RWPE2 (cell line): ENCODE measurements around the gene ETFB.

Source experiments
- ATAC-seq: fragments of 200-7000 bp; cut with Tn5 transposase; 3 replicates; pipeline ENCODE4 v1.9.1; 2021; ENCODE audit warnings: low read depth
- DNase-seq: peaks from one replicate; pipeline ENCODE4 v3.0.0-alpha.2; 2020; ENCODE audit warnings: low spot score
- H3K27ac ChIP-seq: fragments of 450-650 bp; 2 replicates; pipeline ENCODE4 v1.5.1; 2017; ENCODE audit warnings: mild to moderate bottlenecking; ENCODE audit not compliant: poor library complexity, severe bottlenecking
- H3K27me3 ChIP-seq: fragments of 250-450 bp; sonication (Bioruptor Pico); 2 replicates; pipeline ENCODE4 v1.5.1; 2021; ENCODE audit warnings: mild to moderate bottlenecking, moderate library complexity; ENCODE audit not compliant: insufficient read depth, poor library complexity, severe bottlenecking
- H3K36me3 ChIP-seq: fragments of 250-450 bp; sonication (Bioruptor Pico); 2 replicates; pipeline ENCODE4 v1.5.1; 2020; ENCODE audit warnings: low read depth, mild to moderate bottlenecking, moderate library complexity
- H3K4me1 ChIP-seq: fragments of 250-450 bp; sonication (Bioruptor Pico); 2 replicates; pipeline ENCODE4 v1.5.1; 2021; ENCODE audit warnings: mild to moderate bottlenecking, moderate library complexity; ENCODE audit not compliant: insufficient read depth, poor library complexity, severe bottlenecking
- H3K4me3 ChIP-seq: fragments of 250-450 bp; sonication (Bioruptor Pico); 2 replicates; pipeline ENCODE4 v1.5.1; 2021; ENCODE audit warnings: mild to moderate bottlenecking, moderate library complexity; ENCODE audit not compliant: severe bottlenecking
- H3K9me3 ChIP-seq: fragments of 250-450 bp; sonication (Bioruptor Pico); 2 replicates; pipeline ENCODE4 v1.5.1; 2021; ENCODE audit warnings: mild to moderate bottlenecking, moderate library complexity; ENCODE audit not compliant: severe bottlenecking
- CTCF ChIP-seq: fragments of 450-650 bp; IDR thresholded peaks from one replicate; pipeline ENCODE4 v1.5.1; 2017; ENCODE audit warnings: mild to moderate bottlenecking, moderate library complexity; ENCODE audit not compliant: poor library complexity, severe bottlenecking

Gene ETFB

GRCh38 chr19:51323481-51324166 lies 42.6 kb downstream of the ETFB start:
- H3K27me3 ChIP-seq = peaks cover 8% of the 10 kb centered on the region
- no peak; the same call in 2 of the 3 replicates for ATAC-seq

GRCh38 chr19:51321799-51322198 lies 44.4 kb downstream of the ETFB start:
- no peak for TF ChIP-seq CTCF
- Histone ChIP-seq H3K27me3 (no peaks in the 10 kb centered on the region), H3K27ac (no peak overlapping the region), H3K4me3 (no peak overlapping the region), H3K36me3 (no peaks in the 10 kb centered on the region), H3K4me1 (no peaks in the 10 kb centered on the region), H3K9me3 (no peaks in the 10 kb centered on the region)
- no peak for ATAC-seq
- DNase-seq = no peak

More at GRCh38 chr19:51323481-51324166, 42.6 kb downstream of the ETFB start:
- peaks cover 2% of the 10 kb centered on the region for H3K4me1 ChIP-seq
- H3K36me3 ChIP-seq = no peaks in the 10 kb centered on the region
- H3K4me3 ChIP-seq = no peak overlapping the region
- no peak for DNase-seq
- H3K27ac ChIP-seq = no peak overlapping the region
- no peak for TF ChIP-seq CTCF
- no peaks in the 10 kb centered on the region for H3K9me3 ChIP-seq

- Histone ChIP-seq H3K27ac (no peak overlapping the region), H3K36me3 (no peaks in the 10 kb centered on the region), H3K4me3 (no peak overlapping the region), H3K9me3 (no peaks in the 10 kb centered on the region), H3K27me3 (no peaks in the 10 kb centered on the region), H3K4me1 (no peaks in the 10 kb centered on the region)
- no peak for DNase-seq
- no peak for ATAC-seq
- TF ChIP-seq CTCF = no peak
Measured at GRCh38 chr19:51320280-51320657, 45.9 kb downstream of the ETFB start.

- Histone ChIP-seq H3K9me3 (no peaks in the 10 kb centered on the region), H3K27me3 (no peaks in the 10 kb centered on the region), H3K27ac (no peak overlapping the region), H3K36me3 (no peaks in the 10 kb centered on the region), H3K4me1 (no peaks in the 10 kb centered on the region), H3K4me3 (no peak overlapping the region)
- ATAC-seq (no peak), DNase-seq (no peak)
- TF ChIP-seq CTCF = no peak
Measured at GRCh38 chr19:51319649-51320279, 46.4 kb downstream of the ETFB start.
